Activated naive CD8-positive, alpha-beta T cell (primary cell): Measurements from ENCODE around the gene OR51B5.
"Not testable (repeated sequence)": the region's sequence is repeated elsewhere in the genome, so short reads cannot be mapped to it uniquely, and the experiment has no call there.

Source experiments
- H3K27ac Mint-ChIP-seq: one replicate; pipeline ENCODE4 v1.8.0; 2021; ENCODE audit warnings: mixed read lengths
- H3K27me3 Mint-ChIP-seq: one replicate; pipeline ENCODE4 v1.8.0; 2021; ENCODE audit warnings: mixed read lengths
- H3K36me3 Mint-ChIP-seq: one replicate; pipeline ENCODE4 v1.8.0; 2021; ENCODE audit warnings: mixed read lengths
- H3K4me1 Mint-ChIP-seq: one replicate; pipeline ENCODE4 v1.8.0; 2021; ENCODE audit warnings: low read depth, mixed read lengths
- H3K4me3 Mint-ChIP-seq: one replicate; pipeline ENCODE4 v1.8.0; 2021; ENCODE audit warnings: mild to moderate bottlenecking, mixed read lengths
- H3K9me3 Mint-ChIP-seq: one replicate; pipeline ENCODE4 v1.8.0; 2021; ENCODE audit warnings: low read depth, mixed read lengths

The OR51B5 gene

DNA sequence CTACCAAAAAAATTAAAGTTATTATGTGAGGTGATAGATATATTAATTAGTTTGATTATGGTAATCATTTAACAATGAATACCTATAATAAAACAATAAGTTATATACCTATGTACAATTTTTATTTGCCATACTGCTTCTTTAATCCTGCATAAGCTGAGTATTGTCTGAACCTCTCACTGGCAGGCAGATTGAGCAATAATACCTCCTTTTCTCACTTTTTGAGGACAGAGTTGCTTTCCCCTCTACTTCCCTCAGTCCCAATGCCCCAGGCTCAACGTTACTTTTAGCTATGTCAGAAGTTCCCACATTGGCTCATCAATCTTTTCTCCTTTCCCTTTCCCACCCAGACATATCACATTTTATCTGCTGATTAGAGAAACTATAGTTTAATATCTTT, 6.2 kb upstream of the OR51B5 start:
- Mint-ChIP-seq H3K27me3 (peaks cover 3% of the 10 kb centered on the region), H3K27ac (no peak overlapping the region), H3K4me3 (no peak overlapping the region), H3K9me3 (no peaks in the 10 kb centered on the region), H3K4me1 (no peaks in the 10 kb centered on the region), H3K36me3 (no peaks in the 10 kb centered on the region)

DNA sequence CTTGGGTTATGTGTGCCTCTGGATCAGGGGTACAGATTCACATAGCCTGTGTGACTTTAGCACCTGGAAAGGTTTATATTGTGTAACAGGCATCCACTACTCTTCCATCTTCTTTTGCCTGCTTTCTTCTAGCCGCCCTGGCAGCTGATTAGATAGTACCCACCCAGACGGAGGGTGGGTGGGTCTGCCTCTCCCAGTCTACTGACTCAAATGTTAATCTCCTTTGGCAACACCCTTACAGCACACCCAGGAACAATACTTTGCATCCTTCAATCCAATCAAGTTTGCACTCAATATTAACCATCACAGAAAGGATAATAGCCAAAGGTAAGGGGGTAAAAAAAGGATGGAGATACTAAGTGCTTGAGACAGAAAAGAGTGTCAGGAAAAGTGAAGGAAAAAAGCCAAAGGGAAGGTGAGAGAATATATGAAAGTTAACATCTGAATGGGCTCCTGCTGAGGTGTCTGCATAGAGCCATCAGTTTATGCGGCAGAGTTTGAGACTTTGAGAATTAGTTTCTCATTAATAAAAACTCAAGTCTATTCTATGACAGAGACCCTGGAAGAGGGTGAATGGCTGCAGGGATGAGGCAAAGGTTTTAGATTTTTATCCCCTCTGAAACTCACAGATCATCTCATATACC, 5.3 kb upstream of the OR51B5 start:
- Mint-ChIP-seq H3K4me3 (no peak overlapping the region), H3K36me3 (no peaks in the 10 kb centered on the region), H3K27ac (no peak overlapping the region), H3K9me3 (no peaks in the 10 kb centered on the region), H3K27me3 (peaks cover 3% of the 10 kb centered on the region), H3K4me1 (no peaks in the 10 kb centered on the region)

DNA sequence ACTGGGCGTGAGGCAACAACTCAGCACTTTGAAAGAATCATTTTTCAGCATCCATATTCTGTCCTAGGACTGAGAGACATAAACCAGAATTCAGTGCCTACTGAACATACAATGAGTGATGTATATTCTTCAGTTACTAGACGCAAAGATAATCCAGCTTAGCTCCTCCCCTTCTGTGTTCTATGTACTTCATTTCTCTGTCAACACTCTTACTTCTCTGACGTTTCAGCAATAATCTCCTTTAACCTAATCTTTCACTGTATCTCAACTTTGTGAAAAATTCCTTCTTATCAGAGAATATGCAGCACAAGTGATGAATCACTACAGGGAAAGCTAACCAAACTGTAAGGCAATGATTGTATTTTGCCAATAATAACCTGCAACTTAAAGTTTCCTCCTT, 2.5 kb upstream of the OR51B5 start:
- no peak overlapping the region for H3K4me3 Mint-ChIP-seq
- no peak overlapping the region for H3K27ac Mint-ChIP-seq
- H3K27me3 Mint-ChIP-seq = peaks cover 2% of the 10 kb centered on the region
- no peaks in the 10 kb centered on the region for H3K9me3 Mint-ChIP-seq
- H3K4me1 Mint-ChIP-seq = no peaks in the 10 kb centered on the region
- H3K36me3 Mint-ChIP-seq = no peaks in the 10 kb centered on the region

GRCh38 chr11:5339771-5340322, 3.5 kb downstream of the OR51B5 start:
- Mint-ChIP-seq H3K9me3 (no peaks in the 10 kb centered on the region), H3K4me3 (no peak overlapping the region), H3K27me3 (peaks cover 3% of the 10 kb centered on the region), H3K4me1 (no peaks in the 10 kb centered on the region), H3K27ac (no peak overlapping the region), H3K36me3 (no peaks in the 10 kb centered on the region)

GRCh38 chr11:5337253-5337652, 6.1 kb downstream of the OR51B5 start:
- H3K4me3 Mint-ChIP-seq, H3K27me3 Mint-ChIP-seq, H3K27ac Mint-ChIP-seq, H3K36me3 Mint-ChIP-seq, H3K4me1 Mint-ChIP-seq, H3K9me3 Mint-ChIP-seq: not testable (repeated sequence)

GRCh38 chr11:5336331-5336730, 7.0 kb downstream of the OR51B5 start:
- H3K27ac Mint-ChIP-seq = no peak overlapping the region
- H3K36me3 Mint-ChIP-seq = no peaks in the 10 kb centered on the region
- no peaks in the 10 kb centered on the region for H3K4me1 Mint-ChIP-seq
- peaks cover 3% of the 10 kb centered on the region for H3K27me3 Mint-ChIP-seq
- no peak overlapping the region for H3K4me3 Mint-ChIP-seq
- H3K9me3 Mint-ChIP-seq = no peaks in the 10 kb centered on the region

- Mint-ChIP-seq H3K9me3 (no peaks in the 10 kb centered on the region), H3K4me1 (no peaks in the 10 kb centered on the region), H3K36me3 (no peaks in the 10 kb centered on the region), H3K4me3 (no peak overlapping the region), H3K27me3 (peaks cover 3% of the 10 kb centered on the region), H3K27ac (no peak overlapping the region)
Observed at GRCh38 chr11:5335170-5335569, 8.2 kb downstream of the OR51B5 start.

- no peaks in the 10 kb centered on the region for H3K27me3 Mint-ChIP-seq
- H3K36me3 Mint-ChIP-seq = no peaks in the 10 kb centered on the region
- H3K27ac Mint-ChIP-seq = no peak within 1 kb of the TSS
- H3K9me3 Mint-ChIP-seq = no peaks in the 10 kb centered on the region
- H3K4me3 Mint-ChIP-seq = no peak within 1 kb of the TSS
- H3K4me1 Mint-ChIP-seq = no peaks in the 10 kb centered on the region
Observed at GRCh38 chr11:5324197-5324596, 19.1 kb downstream of the OR51B5 start, which contains the start of gene OR51B2. Gene OR51B2, minus strand, starts transcription at chr11:5324297. Its CDS starts 0 bp downstream, at chr11:5324297.

- Mint-ChIP-seq H3K36me3 (no peaks in the 10 kb centered on the region), H3K27ac (no peak overlapping the region), H3K4me3 (no peak overlapping the region), H3K4me1 (no peaks in the 10 kb centered on the region), H3K27me3 (peaks cover 3% of the 10 kb centered on the region), H3K9me3 (no peaks in the 10 kb centered on the region)
Observed at GRCh38 chr11:5317292-5317691, 26.0 kb downstream of the OR51B5 start.

DNA sequence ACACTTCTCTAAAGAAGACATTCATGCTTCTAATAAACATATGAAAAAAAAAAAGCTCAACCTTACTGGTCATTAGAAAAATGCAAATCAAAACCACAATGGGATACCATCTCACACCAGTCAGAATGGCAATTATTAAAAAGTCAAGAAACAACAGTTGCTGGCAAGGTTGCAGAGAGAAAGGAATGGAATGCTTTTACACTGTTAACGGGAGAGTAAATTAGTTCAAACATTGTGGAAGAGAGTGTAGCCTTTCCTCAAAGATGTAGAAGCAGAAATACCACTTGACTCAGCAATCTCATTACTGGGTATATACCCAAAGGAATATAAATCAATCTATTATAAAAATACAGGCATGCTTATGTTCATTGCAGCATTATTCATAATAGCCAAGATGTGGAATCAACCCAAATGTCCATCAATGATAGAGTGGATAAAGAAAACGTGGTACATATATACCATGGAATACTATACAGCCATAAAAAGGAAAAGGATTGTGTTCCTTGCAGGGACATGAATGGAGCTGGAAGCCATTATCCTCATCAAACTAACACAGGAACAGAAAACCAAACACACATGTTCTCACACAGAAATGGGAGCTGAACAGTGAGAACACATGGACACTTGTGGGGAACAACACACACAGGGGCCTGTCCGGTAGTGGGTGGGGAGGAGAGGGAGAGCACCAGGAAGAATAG, 29.8 kb downstream of the OR51B5 start:
- H3K27me3 Mint-ChIP-seq, H3K36me3 Mint-ChIP-seq: not testable (repeated sequence)

DNA sequence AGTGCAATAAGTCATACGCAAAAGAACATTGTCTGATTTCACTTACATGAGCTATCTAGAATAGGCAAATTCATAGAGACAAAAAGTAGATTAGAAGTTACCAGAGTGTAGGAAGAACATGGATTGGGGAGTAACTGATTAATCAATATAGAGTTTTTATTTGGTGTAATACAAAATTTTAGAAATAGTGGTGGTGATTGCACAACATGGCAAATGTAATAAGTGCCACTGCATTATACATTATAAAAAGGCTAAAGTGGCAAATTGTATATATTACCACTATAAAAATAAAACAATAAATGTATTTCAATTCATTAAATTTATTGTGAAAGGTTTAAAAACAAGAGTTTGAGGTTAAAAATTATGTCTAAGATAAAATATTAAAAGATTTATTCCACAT, 32.9 kb downstream of the OR51B5 start:
- Mint-ChIP-seq H3K9me3 (no peaks in the 10 kb centered on the region), H3K4me3 (no peak overlapping the region), H3K27me3 (peaks cover 1% of the 10 kb centered on the region), H3K36me3 (no peaks in the 10 kb centered on the region), H3K4me1 (no peaks in the 10 kb centered on the region), H3K27ac (no peak overlapping the region)

More for the DNA sequence above, 29.8 kb downstream of the OR51B5 start:
- H3K4me1 Mint-ChIP-seq, H3K4me3 Mint-ChIP-seq, H3K9me3 Mint-ChIP-seq, H3K27ac Mint-ChIP-seq: not testable (repeated sequence)

GRCh38 chr11:5307256-5308019, 35.9 kb downstream of the OR51B5 start:
- Mint-ChIP-seq H3K27ac (no peak overlapping the region), H3K9me3 (no peaks in the 10 kb centered on the region), H3K4me3 (no peak overlapping the region), H3K4me1 (no peaks in the 10 kb centered on the region), H3K36me3 (no peaks in the 10 kb centered on the region), H3K27me3 (peaks cover 3% of the 10 kb centered on the region)

- Mint-ChIP-seq H3K27me3 (peaks cover 2% of the 10 kb centered on the region), H3K4me1 (no peaks in the 10 kb centered on the region), H3K27ac (no peak overlapping the region), H3K9me3 (no peaks in the 10 kb centered on the region), H3K36me3 (no peaks in the 10 kb centered on the region), H3K4me3 (no peak overlapping the region)
Observed at GRCh38 chr11:5304046-5304445, 39.3 kb downstream of the OR51B5 start.

GRCh38 chr11:5303626-5304025, 39.7 kb downstream of the OR51B5 start:
- Mint-ChIP-seq H3K27me3 (peaks cover 2% of the 10 kb centered on the region), H3K4me3 (no peak overlapping the region), H3K36me3 (no peaks in the 10 kb centered on the region), H3K9me3 (no peaks in the 10 kb centered on the region), H3K27ac (no peak overlapping the region), H3K4me1 (no peaks in the 10 kb centered on the region)

DNA sequence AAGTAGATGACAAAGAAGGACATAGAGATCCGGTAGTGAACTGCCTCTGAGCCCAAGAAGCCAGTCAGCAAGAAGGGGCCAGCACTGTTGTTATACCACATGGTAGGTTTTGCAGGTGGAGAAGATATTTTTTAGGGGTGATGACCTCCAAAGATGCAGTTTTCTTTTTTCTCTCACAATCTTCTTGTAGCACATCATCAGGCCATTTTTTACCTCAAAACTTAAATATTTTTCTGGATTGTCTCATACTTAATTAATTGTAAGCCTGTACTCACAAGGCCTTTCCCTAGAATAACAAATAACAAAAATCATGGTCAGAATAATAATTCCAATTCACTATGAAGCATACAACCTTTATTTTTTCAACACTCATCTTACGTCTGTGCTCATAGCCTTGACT, 41.5 kb downstream of the OR51B5 start, which contains the start of gene OR51B4:
Gene OR51B4 (minus strand): TSS at position 101 of the 400 bp plus-strand sequence. CDS start 0 bp downstream, at position 101.
- Mint-ChIP-seq H3K27me3 (peaks cover 2% of the 10 kb centered on the region), H3K4me3 (no peak within 1 kb of the TSS), H3K9me3 (no peaks in the 10 kb centered on the region), H3K36me3 (no peaks in the 10 kb centered on the region), H3K4me1 (no peaks in the 10 kb centered on the region), H3K27ac (no peak within 1 kb of the TSS)
